NT2/D1 (cell line): ENCODE data around the gene IRF2.
"Not testable (repeated sequence)": the region's sequence is repeated elsewhere in the genome, so short reads cannot be mapped to it uniquely, and the experiment has no call there.

Source experiments
- DNase-seq: peaks from one replicate; pipeline ENCODE4 v3.0.0-alpha.2; 2011; ENCODE audit warnings: low read depth, low spot score
- H3K27me3 ChIP-seq: 2 replicates; pipeline ENCODE4 v1.6.0; 2011; ENCODE audit warnings: mild to moderate bottlenecking; ENCODE audit not compliant: insufficient read length, insufficient read depth
- H3K36me3 ChIP-seq: 2 replicates; pipeline ENCODE4 v1.6.1; 2011; ENCODE audit warnings: mild to moderate bottlenecking, low read length, mixed read lengths; ENCODE audit not compliant: insufficient read depth, insufficient read length
- H3K4me1 ChIP-seq: 2 replicates; pipeline ENCODE4 v1.5.1; 2011; ENCODE audit not compliant: insufficient read depth, insufficient read length
- H3K4me3 ChIP-seq: 2 replicates; pipeline ENCODE4 v1.5.1; 2011; ENCODE audit warnings: low read depth; ENCODE audit not compliant: insufficient read length
- H3K9ac ChIP-seq: 2 replicates; pipeline ENCODE4 v1.6.0; 2011; ENCODE audit warnings: low read depth; ENCODE audit not compliant: insufficient read length
- H3K9me3 ChIP-seq: 2 replicates; pipeline ENCODE4 v1.5.1; 2011; ENCODE audit warnings: mild to moderate bottlenecking, low read length; ENCODE audit not compliant: insufficient read depth
- SUZ12 ChIP-seq: IDR thresholded peaks from 2 replicates; pipeline ENCODE4 v1.6.1; 2011; ENCODE audit not compliant: insufficient read length, insufficient read depth; ENCODE audit errors: extremely low read depth
- YY1 ChIP-seq: IDR thresholded peaks from 2 replicates; pipeline ENCODE4 v1.6.1; 2011; ENCODE audit not compliant: insufficient read length, insufficient read depth
- ZNF274 ChIP-seq: IDR thresholded peaks from 2 replicates; pipeline ENCODE4 v1.6.1; 2011; ENCODE audit warnings: mild to moderate bottlenecking, low read depth, low read length

Gene IRF2

DNA sequence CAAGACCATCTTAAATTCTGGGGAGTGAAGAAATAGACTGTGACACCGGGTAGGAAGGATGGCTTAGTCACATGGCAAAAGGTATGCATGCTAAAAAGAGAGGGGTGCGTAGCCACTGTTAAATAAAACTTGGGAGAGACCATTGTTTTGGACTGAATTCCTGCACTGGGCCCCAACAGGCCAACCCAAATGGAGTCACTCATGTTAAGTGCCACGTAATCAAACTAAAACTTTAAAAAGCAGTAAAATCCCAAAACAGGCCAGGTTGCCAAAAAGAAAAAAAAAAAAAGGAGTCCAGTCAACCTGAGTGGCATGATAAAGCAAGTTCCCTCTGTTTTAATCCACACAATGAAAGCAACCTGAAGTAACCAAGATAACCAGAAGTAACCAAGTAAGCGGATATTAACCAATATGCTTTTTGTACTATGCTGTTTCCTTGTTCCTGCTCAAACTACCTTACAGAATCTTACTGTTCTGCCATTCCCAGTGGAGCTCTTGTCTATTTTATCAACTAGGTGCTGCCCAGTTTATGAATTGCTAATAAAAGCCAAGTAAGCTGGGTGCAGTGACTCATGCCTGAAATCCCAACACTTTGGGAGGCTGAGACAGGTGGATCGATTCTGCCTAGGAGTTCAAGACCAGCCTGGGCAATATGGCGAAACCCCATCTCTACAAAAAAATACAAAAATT lies 132.0 kb downstream of the IRF2 start:
- H3K27me3 ChIP-seq, result no peaks in the 10 kb centered on the region
- no peak for DNase-seq
- H3K36me3 ChIP-seq, result no peaks in the 10 kb centered on the region
- TF ChIP-seq ZNF274 (no peak), YY1 (no peak), SUZ12 (no peak)
- no peaks in the 10 kb centered on the region for H3K4me1 ChIP-seq
- H3K9ac ChIP-seq, result no peak overlapping the region
- peaks cover 5% of the 10 kb centered on the region; the same call in 1 of the 2 replicates for H3K9me3 ChIP-seq
- no peak overlapping the region for H3K4me3 ChIP-seq

DNA sequence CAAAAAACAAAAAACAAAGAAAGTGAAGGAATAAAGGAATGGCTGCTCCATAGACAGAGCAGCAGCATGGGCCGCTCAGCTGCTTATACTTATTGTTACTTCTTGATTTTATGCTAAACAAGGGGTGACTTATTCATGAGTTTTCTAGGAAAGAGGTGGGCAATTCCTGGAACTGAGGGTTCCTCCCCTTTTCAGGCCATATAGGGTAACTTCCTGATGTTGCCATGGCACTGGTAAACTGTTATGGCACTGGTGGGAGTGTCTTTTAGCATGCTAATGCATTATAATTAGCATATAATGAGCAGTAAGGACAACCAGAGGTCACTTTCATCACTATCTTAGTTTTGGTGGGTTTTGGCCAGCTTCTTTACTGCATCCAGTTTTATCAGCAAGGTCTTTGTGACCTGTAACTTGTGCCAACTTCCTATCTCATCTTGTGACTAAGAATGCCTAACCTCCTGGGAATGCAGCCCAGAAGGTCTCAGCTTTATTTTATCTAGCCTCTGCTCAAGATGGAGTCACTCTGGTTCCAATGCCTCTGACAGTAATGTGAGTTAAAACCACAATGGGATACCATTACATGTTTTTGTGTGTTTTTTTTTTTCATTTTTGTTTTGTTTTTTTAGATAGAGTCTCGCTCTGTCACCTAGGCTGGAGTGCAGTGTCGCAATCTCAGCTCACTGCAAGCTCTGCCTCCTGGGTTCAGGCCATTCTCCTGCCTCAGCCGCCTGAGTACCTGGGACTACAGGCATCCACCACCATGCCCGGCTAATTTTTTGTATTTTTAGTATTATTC lies 134.8 kb downstream of the IRF2 start:
- H3K27me3 ChIP-seq, H3K36me3 ChIP-seq, H3K4me1 ChIP-seq, H3K4me3 ChIP-seq, H3K9ac ChIP-seq, DNase-seq, H3K9me3 ChIP-seq: not testable (repeated sequence)

DNA sequence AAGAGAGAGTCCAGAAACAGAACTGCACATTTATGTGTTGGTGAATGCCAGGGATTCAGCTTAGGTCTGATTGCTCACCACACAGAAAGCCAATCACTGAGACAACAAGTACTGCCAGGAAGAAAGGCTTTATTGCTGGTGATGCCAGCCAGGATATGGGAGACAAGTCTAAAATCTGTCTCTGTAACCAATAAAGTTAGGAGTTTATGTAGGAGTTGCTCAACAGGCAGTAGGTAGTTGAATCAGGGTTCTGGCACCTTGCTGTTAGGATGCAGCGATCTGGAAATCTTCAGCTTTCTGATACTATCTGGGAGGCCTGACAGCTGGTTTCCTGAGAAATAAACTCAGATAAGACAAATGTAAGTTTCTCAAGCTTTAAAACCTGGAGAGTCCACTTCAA lies 136.4 kb downstream of the IRF2 start:
- Histone ChIP-seq H3K9ac (no peak overlapping the region), H3K27me3 (no peaks in the 10 kb centered on the region), H3K4me1 (no peaks in the 10 kb centered on the region), H3K4me3 (no peak overlapping the region), H3K9me3 (peaks cover 5% of the 10 kb centered on the region; the same call in 1 of the 2 replicates), H3K36me3 (no peaks in the 10 kb centered on the region)
- DNase-seq, result no peak
- TF ChIP-seq ZNF274 (no peak), SUZ12 (no peak), YY1 (no peak)
